GM12878 (cell line): Measurements from ENCODE around the gene MTX1. TPM values are rescaled to one million over a fixed set of nuclear protein-coding genes. Genes with fewer than 3 reads are reported as not detected.

Experiments used
- IKZF2 ChIP-seq, 2 experiments: fragments of 450-650 bp; IDR thresholded peaks; 2 replicates each; pipeline ENCODE4 v1.6.1; 2017; ENCODE audit warnings: mild to moderate bottlenecking in 2 of 2, moderate library complexity in 2 of 2
- NFYB ChIP-seq: IDR thresholded peaks from 2 replicates; pipeline ENCODE4 v1.6.1; 2011; ENCODE audit warnings: low read depth, mild to moderate bottlenecking, low read length, improper control_type of control experiment, moderate library complexity; ENCODE audit not compliant: insufficient read depth
- PAX5 ChIP-seq: IDR thresholded peaks from 2 replicates; pipeline ENCODE4 v1.6.1; 2011; ENCODE audit warnings: low read depth, low read length, borderline replicate concordance
- PAX8 ChIP-seq: fragments of 450-650 bp; IDR thresholded peaks from 2 replicates; pipeline ENCODE4 v1.6.1; 2017; ENCODE audit warnings: mild to moderate bottlenecking, moderate library complexity
- SMAD5 ChIP-seq: IDR thresholded peaks from 2 replicates; pipeline ENCODE4 v1.6.1; 2016; ENCODE audit warnings: antibody characterized with exemption, low read depth
- ZNF207 ChIP-seq: fragments of 450-650 bp; IDR thresholded peaks from 2 replicates; pipeline ENCODE4 v1.6.1; 2014; ENCODE audit warnings: antibody characterized with exemption, mild to moderate bottlenecking, borderline replicate concordance
- polyA plus RNA-seq, 11 experiments: library from polyadenylated mRNA; depleted of rRNA in 4 of 11; unstranded in 6 of 11; stranded (reverse) in 5 of 11; fragments of >200 nt; fragmentation: Nextera tagmentation in 4 of 11; fragmentation: Illumina TruSeq in 1 of 11; extraction: Ambion mirVana in 4 of 11; extraction: Trizol in 1 of 11; gene quantifications; 1 replicate in 1 of 11; 2 replicates in 10 of 11; pipeline versions ENCODE4 v1.2.1 to v1.2.3, GENCODE V29; 2011 to 2016; ENCODE audit warnings: inconsistent platforms in 2 of 11, missing spikeins in 2 of 11, low read depth in 1 of 11
- total RNA-seq, 4 experiments: library from RNA; depleted of rRNA in 3 of 4; stranded (reverse); fragments of >200 nt in 3 of 4; fragmentation: Illumina TruSeq in 1 of 4; extraction: Trizol in 1 of 4; gene quantifications; 2 replicates each; pipeline versions ENCODE4 v1.2.1 to v1.2.3, GENCODE V29; 2013 to 2021
- TF ChIP-seq, protein P1 (sequence below): fragments of 450-650 bp; IDR thresholded peaks from 2 replicates; pipeline ENCODE4 v1.6.1; 2017; ENCODE audit warnings: low read depth, mild to moderate bottlenecking, moderate library complexity
- TF ChIP-seq, protein P2 (sequence below): fragments of 450-650 bp; formaldehyde crosslinking; IDR thresholded peaks from 2 replicates; pipeline ENCODE4 v1.4.0; 2020; ENCODE audit warnings: mild to moderate bottlenecking, moderate library complexity
- TF ChIP-seq, protein P3 (sequence below): fragments of 450-650 bp; IDR thresholded peaks from 2 replicates; pipeline ENCODE4 v1.6.1; 2017; ENCODE audit warnings: mild to moderate bottlenecking, moderate library complexity
- TF ChIP-seq, protein P4 (sequence below): IDR thresholded peaks from 2 replicates; pipeline ENCODE4 v1.6.1; 2012; ENCODE audit warnings: low read depth, low read length, improper control_type of control experiment
- TF ChIP-seq, protein P5 (sequence below): fragments of 450-650 bp; IDR thresholded peaks from 2 replicates; pipeline ENCODE4 v1.6.1; 2018; ENCODE audit warnings: mild to moderate bottlenecking, low read depth, moderate library complexity; ENCODE audit not compliant: partially characterized antibody
- TF ChIP-seq, protein P6 (sequence below): IDR thresholded peaks from 2 replicates; pipeline ENCODE4 v1.6.1; 2012; ENCODE audit warnings: low read depth, low read length, improper control_type of control experiment
- TF ChIP-seq, protein P7 (sequence below): IDR thresholded peaks from 2 replicates; pipeline ENCODE4 v1.6.1; 2011; ENCODE audit warnings: low read depth, mild to moderate bottlenecking, low read length, moderate library complexity, borderline replicate concordance; ENCODE audit errors: extremely low read depth

The MTX1 gene
- total and polyA plus RNA-seq, 10 of the 15 experiments (the other 5 are each of a cell fraction or from before 2014, with no cell fraction given), result 15.8 to 92.0 (median 49.1) TPM

DNA sequence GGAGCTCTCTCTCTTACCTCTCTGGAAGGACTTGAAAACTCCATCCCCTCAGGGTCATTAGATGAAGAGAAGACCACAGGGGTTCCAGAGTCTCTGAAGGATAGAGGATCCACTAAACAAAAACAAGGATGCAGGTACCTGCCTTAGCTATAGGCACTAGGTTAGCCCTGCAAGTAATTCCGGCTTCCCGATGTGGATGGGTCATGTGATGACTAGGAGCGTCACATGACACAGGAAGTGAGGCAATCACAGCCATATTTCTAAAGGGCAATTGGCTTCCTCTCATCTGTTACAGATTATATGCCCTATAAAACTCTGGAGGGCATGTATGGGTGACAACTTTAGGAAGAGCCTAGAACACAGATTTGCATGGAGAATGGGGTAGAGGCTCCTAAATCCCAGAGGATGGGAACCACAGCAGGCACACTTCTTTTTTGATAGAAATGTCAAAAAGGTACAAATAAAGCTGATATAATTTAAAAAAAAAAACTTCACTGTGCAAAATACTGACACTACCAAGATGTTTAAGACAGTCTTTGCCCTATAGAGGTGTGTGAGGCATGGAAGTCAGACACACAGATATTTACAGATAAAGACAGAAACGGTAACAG is 32.7 kb downstream of the MTX1 start (continued):
- TF ChIP-seq ZNF207, result peak; percentile 30; the same call in 1 of the 2 replicates
- no peak for TF ChIP-seq PAX5
- TF ChIP-seq IKZF2 (IDR thresholded peaks at IDR 0.05), result no peak
- TF ChIP-seq, protein P1, sequence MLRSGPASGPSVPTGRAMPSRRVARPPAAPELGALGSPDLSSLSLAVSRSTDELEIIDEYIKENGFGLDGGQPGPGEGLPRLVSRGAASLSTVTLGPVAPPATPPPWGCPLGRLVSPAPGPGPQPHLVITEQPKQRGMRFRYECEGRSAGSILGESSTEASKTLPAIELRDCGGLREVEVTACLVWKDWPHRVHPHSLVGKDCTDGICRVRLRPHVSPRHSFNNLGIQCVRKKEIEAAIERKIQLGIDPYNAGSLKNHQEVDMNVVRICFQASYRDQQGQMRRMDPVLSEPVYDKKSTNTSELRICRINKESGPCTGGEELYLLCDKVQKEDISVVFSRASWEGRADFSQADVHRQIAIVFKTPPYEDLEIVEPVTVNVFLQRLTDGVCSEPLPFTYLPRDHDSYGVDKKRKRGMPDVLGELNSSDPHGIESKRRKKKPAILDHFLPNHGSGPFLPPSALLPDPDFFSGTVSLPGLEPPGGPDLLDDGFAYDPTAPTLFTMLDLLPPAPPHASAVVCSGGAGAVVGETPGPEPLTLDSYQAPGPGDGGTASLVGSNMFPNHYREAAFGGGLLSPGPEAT, result peak; percentile 88
- TF ChIP-seq SMAD5, result no peak
- TF ChIP-seq, protein P2, sequence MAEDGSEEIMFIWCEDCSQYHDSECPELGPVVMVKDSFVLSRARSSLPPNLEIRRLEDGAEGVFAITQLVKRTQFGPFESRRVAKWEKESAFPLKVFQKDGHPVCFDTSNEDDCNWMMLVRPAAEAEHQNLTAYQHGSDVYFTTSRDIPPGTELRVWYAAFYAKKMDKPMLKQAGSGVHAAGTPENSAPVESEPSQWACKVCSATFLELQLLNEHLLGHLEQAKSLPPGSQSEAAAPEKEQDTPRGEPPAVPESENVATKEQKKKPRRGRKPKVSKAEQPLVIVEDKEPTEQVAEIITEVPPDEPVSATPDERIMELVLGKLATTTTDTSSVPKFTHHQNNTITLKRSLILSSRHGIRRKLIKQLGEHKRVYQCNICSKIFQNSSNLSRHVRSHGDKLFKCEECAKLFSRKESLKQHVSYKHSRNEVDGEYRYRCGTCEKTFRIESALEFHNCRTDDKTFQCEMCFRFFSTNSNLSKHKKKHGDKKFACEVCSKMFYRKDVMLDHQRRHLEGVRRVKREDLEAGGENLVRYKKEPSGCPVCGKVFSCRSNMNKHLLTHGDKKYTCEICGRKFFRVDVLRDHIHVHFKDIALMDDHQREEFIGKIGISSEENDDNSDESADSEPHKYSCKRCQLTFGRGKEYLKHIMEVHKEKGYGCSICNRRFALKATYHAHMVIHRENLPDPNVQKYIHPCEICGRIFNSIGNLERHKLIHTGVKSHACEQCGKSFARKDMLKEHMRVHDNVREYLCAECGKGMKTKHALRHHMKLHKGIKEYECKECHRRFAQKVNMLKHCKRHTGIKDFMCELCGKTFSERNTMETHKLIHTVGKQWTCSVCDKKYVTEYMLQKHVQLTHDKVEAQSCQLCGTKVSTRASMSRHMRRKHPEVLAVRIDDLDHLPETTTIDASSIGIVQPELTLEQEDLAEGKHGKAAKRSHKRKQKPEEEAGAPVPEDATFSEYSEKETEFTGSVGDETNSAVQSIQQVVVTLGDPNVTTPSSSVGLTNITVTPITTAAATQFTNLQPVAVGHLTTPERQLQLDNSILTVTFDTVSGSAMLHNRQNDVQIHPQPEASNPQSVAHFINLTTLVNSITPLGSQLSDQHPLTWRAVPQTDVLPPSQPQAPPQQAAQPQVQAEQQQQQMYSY (CRISPR knock-in tag), result peak; percentile 12; the same call in 1 of the 2 replicates
- TF ChIP-seq, protein P3, sequence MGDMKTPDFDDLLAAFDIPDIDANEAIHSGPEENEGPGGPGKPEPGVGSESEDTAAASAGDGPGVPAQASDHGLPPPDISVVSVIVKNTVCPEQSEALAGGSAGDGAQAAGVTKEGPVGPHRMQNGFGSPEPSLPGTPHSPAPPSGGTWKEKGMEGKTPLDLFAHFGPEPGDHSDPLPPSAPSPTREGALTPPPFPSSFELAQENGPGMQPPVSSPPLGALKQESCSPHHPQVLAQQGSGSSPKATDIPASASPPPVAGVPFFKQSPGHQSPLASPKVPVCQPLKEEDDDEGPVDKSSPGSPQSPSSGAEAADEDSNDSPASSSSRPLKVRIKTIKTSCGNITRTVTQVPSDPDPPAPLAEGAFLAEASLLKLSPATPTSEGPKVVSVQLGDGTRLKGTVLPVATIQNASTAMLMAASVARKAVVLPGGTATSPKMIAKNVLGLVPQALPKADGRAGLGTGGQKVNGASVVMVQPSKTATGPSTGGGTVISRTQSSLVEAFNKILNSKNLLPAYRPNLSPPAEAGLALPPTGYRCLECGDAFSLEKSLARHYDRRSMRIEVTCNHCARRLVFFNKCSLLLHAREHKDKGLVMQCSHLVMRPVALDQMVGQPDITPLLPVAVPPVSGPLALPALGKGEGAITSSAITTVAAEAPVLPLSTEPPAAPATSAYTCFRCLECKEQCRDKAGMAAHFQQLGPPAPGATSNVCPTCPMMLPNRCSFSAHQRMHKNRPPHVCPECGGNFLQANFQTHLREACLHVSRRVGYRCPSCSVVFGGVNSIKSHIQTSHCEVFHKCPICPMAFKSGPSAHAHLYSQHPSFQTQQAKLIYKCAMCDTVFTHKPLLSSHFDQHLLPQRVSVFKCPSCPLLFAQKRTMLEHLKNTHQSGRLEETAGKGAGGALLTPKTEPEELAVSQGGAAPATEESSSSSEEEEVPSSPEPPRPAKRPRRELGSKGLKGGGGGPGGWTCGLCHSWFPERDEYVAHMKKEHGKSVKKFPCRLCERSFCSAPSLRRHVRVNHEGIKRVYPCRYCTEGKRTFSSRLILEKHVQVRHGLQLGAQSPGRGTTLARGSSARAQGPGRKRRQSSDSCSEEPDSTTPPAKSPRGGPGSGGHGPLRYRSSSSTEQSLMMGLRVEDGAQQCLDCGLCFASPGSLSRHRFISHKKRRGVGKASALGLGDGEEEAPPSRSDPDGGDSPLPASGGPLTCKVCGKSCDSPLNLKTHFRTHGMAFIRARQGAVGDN, result 0 out of 2 replicates have a peak, but pooled peaks have one; percentile 31
- TF ChIP-seq, protein P4, sequence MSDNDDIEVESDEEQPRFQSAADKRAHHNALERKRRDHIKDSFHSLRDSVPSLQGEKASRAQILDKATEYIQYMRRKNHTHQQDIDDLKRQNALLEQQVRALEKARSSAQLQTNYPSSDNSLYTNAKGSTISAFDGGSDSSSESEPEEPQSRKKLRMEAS, result peak; percentile 34; the same call in 1 of the 2 replicates
- TF ChIP-seq PAX8, result peak; percentile 56; the same call in 1 of the 2 replicates
- TF ChIP-seq NFYB, result no peak
- TF ChIP-seq, protein P5, sequence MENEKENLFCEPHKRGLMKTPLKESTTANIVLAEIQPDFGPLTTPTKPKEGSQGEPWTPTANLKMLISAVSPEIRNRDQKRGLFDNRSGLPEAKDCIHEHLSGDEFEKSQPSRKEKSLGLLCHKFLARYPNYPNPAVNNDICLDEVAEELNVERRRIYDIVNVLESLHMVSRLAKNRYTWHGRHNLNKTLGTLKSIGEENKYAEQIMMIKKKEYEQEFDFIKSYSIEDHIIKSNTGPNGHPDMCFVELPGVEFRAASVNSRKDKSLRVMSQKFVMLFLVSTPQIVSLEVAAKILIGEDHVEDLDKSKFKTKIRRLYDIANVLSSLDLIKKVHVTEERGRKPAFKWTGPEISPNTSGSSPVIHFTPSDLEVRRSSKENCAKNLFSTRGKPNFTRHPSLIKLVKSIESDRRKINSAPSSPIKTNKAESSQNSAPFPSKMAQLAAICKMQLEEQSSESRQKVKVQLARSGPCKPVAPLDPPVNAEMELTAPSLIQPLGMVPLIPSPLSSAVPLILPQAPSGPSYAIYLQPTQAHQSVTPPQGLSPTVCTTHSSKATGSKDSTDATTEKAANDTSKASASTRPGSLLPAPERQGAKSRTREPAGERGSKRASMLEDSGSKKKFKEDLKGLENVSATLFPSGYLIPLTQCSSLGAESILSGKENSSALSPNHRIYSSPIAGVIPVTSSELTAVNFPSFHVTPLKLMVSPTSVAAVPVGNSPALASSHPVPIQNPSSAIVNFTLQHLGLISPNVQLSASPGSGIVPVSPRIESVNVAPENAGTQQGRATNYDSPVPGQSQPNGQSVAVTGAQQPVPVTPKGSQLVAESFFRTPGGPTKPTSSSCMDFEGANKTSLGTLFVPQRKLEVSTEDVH, result peak; percentile 74
- TF ChIP-seq, protein P6, sequence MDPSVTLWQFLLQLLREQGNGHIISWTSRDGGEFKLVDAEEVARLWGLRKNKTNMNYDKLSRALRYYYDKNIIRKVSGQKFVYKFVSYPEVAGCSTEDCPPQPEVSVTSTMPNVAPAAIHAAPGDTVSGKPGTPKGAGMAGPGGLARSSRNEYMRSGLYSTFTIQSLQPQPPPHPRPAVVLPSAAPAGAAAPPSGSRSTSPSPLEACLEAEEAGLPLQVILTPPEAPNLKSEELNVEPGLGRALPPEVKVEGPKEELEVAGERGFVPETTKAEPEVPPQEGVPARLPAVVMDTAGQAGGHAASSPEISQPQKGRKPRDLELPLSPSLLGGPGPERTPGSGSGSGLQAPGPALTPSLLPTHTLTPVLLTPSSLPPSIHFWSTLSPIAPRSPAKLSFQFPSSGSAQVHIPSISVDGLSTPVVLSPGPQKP, result peak; percentile 63
- TF ChIP-seq, protein P7, sequence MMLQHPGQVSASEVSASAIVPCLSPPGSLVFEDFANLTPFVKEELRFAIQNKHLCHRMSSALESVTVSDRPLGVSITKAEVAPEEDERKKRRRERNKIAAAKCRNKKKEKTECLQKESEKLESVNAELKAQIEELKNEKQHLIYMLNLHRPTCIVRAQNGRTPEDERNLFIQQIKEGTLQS, result peak; percentile 99
